Panc1 (cell line): ENCODE results near the gene ZFHX2. TPM values are rescaled to one million over a fixed set of nuclear protein-coding genes. Genes with fewer than 3 reads are reported as not detected.

Experiments used
- ATAC-seq: fragments of 200-7000 bp; cut with Tn5 transposase; 2 replicates; pipeline ENCODE4 v1.9.1; 2020; ENCODE audit warnings: mild to moderate bottlenecking, moderate library complexity
- BruUV-seq: library from RNA; stranded (reverse); fragments of 400-500 nt; replicated peaks from 2 replicates; lab custom pipeline; 2021; lab: Mats Ljungman, UMichigan
- CTCF ChIA-PET: fragments of 300-600 bp; sonication (Branson Sonifier 250); formaldehyde crosslinking; loops from one replicate; lab custom pipeline; 2022; ENCODE audit warnings: antibody characterized with exemption; lab: Charles Lee
- POLR2A ChIA-PET: fragments of 300-600 bp; sonication (Branson Sonifier 250); formaldehyde crosslinking; loops from one replicate; lab custom pipeline; 2022; ENCODE audit warnings: antibody characterized with exemption; lab: Charles Lee
- DNase-seq: peaks from one replicate; pipeline ENCODE4 v3.0.0-alpha.2; 2010; ENCODE audit warnings: low read depth, low spot score
- H3K27ac ChIP-seq: 2 replicates; pipeline ENCODE4 v1.5.1; 2011; ENCODE audit warnings: mild to moderate bottlenecking, low read length, inconsistent platforms
- H3K27me3 ChIP-seq: fragments of 200-500 bp; sonication (Bioruptor generic); 2 replicates; pipeline ENCODE4 v1.6.0; 2014; ENCODE audit warnings: low read length, inconsistent platforms; ENCODE audit not compliant: control insufficient read depth, insufficient read depth
- H3K36me3 ChIP-seq: fragments of 200-500 bp; sonication (Bioruptor generic); 2 replicates; pipeline ENCODE4 v1.5.1; 2014; ENCODE audit warnings: inconsistent platforms, mild to moderate bottlenecking, low read length, moderate library complexity; ENCODE audit not compliant: control insufficient read depth, insufficient read depth
- H3K4me1 ChIP-seq: 2 replicates; pipeline ENCODE4 v1.5.1; 2011; ENCODE audit warnings: inconsistent platforms, mild to moderate bottlenecking, low read length, moderate library complexity; ENCODE audit not compliant: control insufficient read depth, insufficient read depth
- H3K4me3 ChIP-seq, 2 experiments: 2 replicates each; pipeline ENCODE4 v1.5.1; 2011 to 2012; ENCODE audit warnings: low read depth in 2 of 2, low read length in 2 of 2, mild to moderate bottlenecking in 2 of 2, inconsistent platforms in 1 of 2, moderate library complexity in 1 of 2
- H3K9me3 ChIP-seq: fragments of 200-500 bp; sonication (Bioruptor generic); 2 replicates; pipeline ENCODE4 v1.5.1; 2014; ENCODE audit warnings: low read depth, mild to moderate bottlenecking, inconsistent platforms, low read length, moderate library complexity; ENCODE audit not compliant: control insufficient read depth, insufficient read depth
- CTCF ChIP-seq: fragments of 450-650 bp; IDR thresholded peaks from 2 replicates; pipeline ENCODE4 v1.5.1; 2017; ENCODE audit warnings: mild to moderate bottlenecking
- POLR2AphosphoS5 ChIP-seq: IDR thresholded peaks from 2 replicates; pipeline ENCODE4 v1.6.1; 2012; ENCODE audit warnings: mild to moderate bottlenecking, low read depth, low read length, moderate library complexity
- REST ChIP-seq, 2 experiments: IDR thresholded peaks; 2 replicates each; pipeline ENCODE4 v1.6.1; 2011 to 2012; ENCODE audit warnings: low read depth in 2 of 2, control low read depth in 1 of 2, low read length in 1 of 2, mild to moderate bottlenecking in 1 of 2, moderate library complexity in 1 of 2; ENCODE audit not compliant: insufficient read depth in 1 of 2
- SIN3A ChIP-seq: IDR thresholded peaks from 2 replicates; pipeline ENCODE4 v1.6.1; 2012; ENCODE audit warnings: low read depth, mild to moderate bottlenecking, low read length, moderate library complexity, borderline replicate concordance; ENCODE audit not compliant: insufficient read depth
- TCF7L2 ChIP-seq: IDR thresholded peaks from 2 replicates; pipeline ENCODE4 v1.6.1; 2011; ENCODE audit warnings: mild to moderate bottlenecking, low read depth, low read length, inconsistent platforms
- in situ Hi-C: cut with HindIII; loops from 2 replicates; pipeline ENCODE4 v1.10.0; 2016; ENCODE audit warnings: low sequenced_read_pairs, low pct_unique_long_range_greater_than_20kb
- intact Hi-C: fragments of 100-400 bp; cut with micrococcal nuclease; formaldehyde crosslinking; loops from one replicate; pipeline ENCODE4 v1.10.0; 2022; ENCODE audit not compliant: unreplicated experiment
- total RNA-seq: library from RNA; stranded (reverse); gene quantifications from one replicate; pipeline ENCODE4 v1.2.1, GENCODE V29; 2021; ENCODE audit not compliant: unreplicated experiment

ZFHX2 gene
- total RNA-seq, 1 experiment from 2014 or later, result 2.4 TPM

- Histone ChIP-seq H3K4me3 (no peak overlapping the region), H3K9me3 (no peaks in the 10 kb centered on the region), H3K27ac (no peak overlapping the region), H3K27me3 (no peaks in the 10 kb centered on the region), H3K4me1 (no peaks in the 10 kb centered on the region), H3K36me3 (peaks cover 3% of the 10 kb centered on the region; the same call in 1 of the 2 replicates)
- POLR2A ChIA-PET, result interaction anchor here (1.2 kb wide), 1 partner anchor 8 kb away, joined by 3 read pairs; no protein-coding TSS in a partner anchor
- DNase-seq, result no peak
- in situ Hi-C loops (no loop called here), intact Hi-C loops (no loop called here)
- TF ChIP-seq TCF7L2 (no peak), POLR2AphosphoS5 (no peak), SIN3A (no peak), CTCF (no peak), REST (IDR thresholded peaks at IDR 0.05; ENCODE audit: insufficient read depth in 1 of 2, low read depth in 2 of 2, low read length in 1 of 2) (no peak)
- CTCF ChIA-PET, result no interaction called here
- BruUV-seq, result no TSS peak
- ATAC-seq, result no peak
Measured at GRCh38 chr14:23546450-23547035, 5.0 kb downstream of the ZFHX2 start.

GRCh38 chr14:23545740-23546365 lies 5.7 kb downstream of the ZFHX2 start:
- no peaks in the 10 kb centered on the region for H3K4me1 ChIP-seq
- ChIA-PET CTCF (no interaction called here), POLR2A (interaction anchor here (1.2 kb wide), 1 partner anchor 8 kb away, joined by 3 read pairs; no protein-coding TSS in a partner anchor)
- ATAC-seq (no peak), DNase-seq (no peak)
- in situ Hi-C loops (no loop called here), intact Hi-C loops (no loop called here)
- H3K27me3 ChIP-seq, result no peaks in the 10 kb centered on the region
- BruUV-seq, result no TSS peak
- TF ChIP-seq POLR2AphosphoS5 (no peak), CTCF (no peak), TCF7L2 (no peak), REST (IDR thresholded peaks at IDR 0.05; ENCODE audit: insufficient read depth in 1 of 2, low read depth in 2 of 2, low read length in 1 of 2) (no peak)
- H3K9me3 ChIP-seq, result no peaks in the 10 kb centered on the region
- no peak overlapping the region for H3K4me3 ChIP-seq
- H3K27ac ChIP-seq, result no peak overlapping the region
- no peaks in the 10 kb centered on the region for H3K36me3 ChIP-seq
